DND-41 (cell line): ENCODE results near the gene RNF32.
"Not testable (repeated sequence)": the region's sequence is repeated elsewhere in the genome, so short reads cannot be mapped to it uniquely, and the experiment has no call there.

Experiments
- ATAC-seq: fragments of 200-7000 bp; cut with Tn5 transposase; 3 replicates; pipeline ENCODE4 v1.9.1; 2021; ENCODE audit warnings: low read depth; ENCODE audit not compliant: insufficient read depth
- DNase-seq: peaks from one replicate; pipeline ENCODE4 v3.0.0-alpha.2; 2020
- H2AFZ ChIP-seq: 2 replicates; pipeline ENCODE4 v1.6.0; 2012; ENCODE audit warnings: low read depth, low read length
- H3K27ac ChIP-seq: 2 replicates; pipeline ENCODE4 v1.5.1; 2012; ENCODE audit warnings: low read length, inconsistent platforms
- H3K27me3 ChIP-seq: fragments of 200-600 bp; sonication (generic); 2 replicates; pipeline ENCODE4 v1.6.0; 2012; ENCODE audit warnings: low read length, mild to moderate bottlenecking, inconsistent platforms; ENCODE audit not compliant: insufficient read depth, poor library complexity
- H3K36me3 ChIP-seq: 2 replicates; pipeline ENCODE4 v1.5.1; 2012; ENCODE audit warnings: low read length, inconsistent platforms; ENCODE audit not compliant: insufficient read depth
- H3K4me1 ChIP-seq: 2 replicates; pipeline ENCODE4 v1.5.1; 2012; ENCODE audit warnings: mild to moderate bottlenecking, low read length; ENCODE audit not compliant: insufficient read depth
- H3K4me2 ChIP-seq: 2 replicates; pipeline ENCODE4 v1.6.0; 2012; ENCODE audit warnings: mild to moderate bottlenecking, moderate library complexity, low read length, inconsistent platforms; ENCODE audit not compliant: insufficient read depth
- H3K4me3 ChIP-seq, 2 experiments: fragments of 200-600 bp in 1 of 2; shearing (Covaris generic) in 1 of 2; 2 replicates each; pipeline ENCODE4 v1.5.1; 2012 to 2016; ENCODE audit warnings: inconsistent platforms in 2 of 2, low read length in 2 of 2, mild to moderate bottlenecking in 2 of 2, low read depth in 1 of 2, moderate library complexity in 1 of 2
- H3K79me2 ChIP-seq: 2 replicates; pipeline ENCODE4 v1.6.0; 2012; ENCODE audit warnings: low read length, inconsistent platforms; ENCODE audit not compliant: insufficient read depth
- H3K9ac ChIP-seq: 2 replicates; pipeline ENCODE4 v1.6.0; 2012; ENCODE audit warnings: low read depth, mild to moderate bottlenecking, inconsistent platforms, low read length, moderate library complexity
- H3K9me3 ChIP-seq: 2 replicates; pipeline ENCODE4 v1.5.1; 2012; ENCODE audit warnings: low read length, moderate library complexity, mild to moderate bottlenecking, inconsistent platforms; ENCODE audit not compliant: insufficient read depth, severe bottlenecking
- H4K20me1 ChIP-seq: 2 replicates; pipeline ENCODE4 v1.6.0; 2012; ENCODE audit warnings: low read length; ENCODE audit not compliant: insufficient read depth
- CTCF ChIP-seq: IDR thresholded peaks from 2 replicates; pipeline ENCODE4 v1.5.1; 2012; ENCODE audit warnings: borderline replicate concordance, low read length, moderate library complexity, mild to moderate bottlenecking; ENCODE audit not compliant: poor library complexity, severe bottlenecking; ENCODE audit errors: extremely low read depth
- EZH2 ChIP-seq: IDR thresholded peaks from 3 replicates; pipeline ENCODE4 v1.6.1; 2012; ENCODE audit warnings: borderline replicate concordance, low read depth, mild to moderate bottlenecking, moderate library complexity, low read length, inconsistent platforms; ENCODE audit not compliant: severe bottlenecking

Gene RNF32

GRCh38 chr7:156634117-156634516 is 6.5 kb upstream of the RNF32 start:
- ATAC-seq, result no peak
- no peaks in the 10 kb centered on the region for H3K79me2 ChIP-seq
- no peak for TF ChIP-seq CTCF
- no peak for TF ChIP-seq EZH2

GRCh38 chr7:156635529-156636385 is 4.8 kb upstream of the RNF32 start:
- DNase-seq (no peak), ATAC-seq (no peak)
- Histone ChIP-seq H3K27ac (no peak overlapping the region), H4K20me1 (no peaks in the 10 kb centered on the region), H3K79me2 (no peaks in the 10 kb centered on the region), H3K27me3 (peaks cover 5% of the 10 kb centered on the region), H3K4me1 (no peaks in the 10 kb centered on the region), H3K9ac (no peak overlapping the region), H2AFZ (no peak overlapping the region), H3K4me3 (no peak overlapping the region), H3K4me2 (no peak overlapping the region), H3K9me3 (peaks cover 9% of the 10 kb centered on the region), H3K36me3 (no peaks in the 10 kb centered on the region)
- TF ChIP-seq EZH2 (no peak), CTCF (no peak)

More at GRCh38 chr7:156634117-156634516, 6.5 kb upstream of the RNF32 start:
- H3K4me3 ChIP-seq, result no peak overlapping the region
- H4K20me1 ChIP-seq, result no peaks in the 10 kb centered on the region
- no peak overlapping the region for H2AFZ ChIP-seq
- H3K36me3 ChIP-seq, result no peaks in the 10 kb centered on the region
- H3K4me1 ChIP-seq, result no peaks in the 10 kb centered on the region
- H3K9me3 ChIP-seq, result peaks cover 6% of the 10 kb centered on the region
- H3K9ac ChIP-seq, result no peak overlapping the region
- no peak for DNase-seq
- no peak overlapping the region for H3K4me2 ChIP-seq
- peaks cover 5% of the 10 kb centered on the region for H3K27me3 ChIP-seq
- H3K27ac ChIP-seq, result no peak overlapping the region

GRCh38 chr7:156637093-156637492 is 3.5 kb upstream of the RNF32 start:
- not testable (repeated sequence) for H3K9me3 ChIP-seq, H3K9ac ChIP-seq, H2AFZ ChIP-seq, H3K4me2 ChIP-seq, H3K4me1 ChIP-seq, H3K4me3 ChIP-seq, H3K79me2 ChIP-seq, H3K27ac ChIP-seq, H4K20me1 ChIP-seq, DNase-seq, H3K27me3 ChIP-seq, H3K36me3 ChIP-seq, ATAC-seq

- Histone ChIP-seq H3K27ac (no peak overlapping the region), H3K27me3 (no peaks in the 10 kb centered on the region), H3K9me3 (peaks cover 9% of the 10 kb centered on the region), H3K4me1 (no peaks in the 10 kb centered on the region), H4K20me1 (no peaks in the 10 kb centered on the region), H2AFZ (no peak overlapping the region), H3K79me2 (no peaks in the 10 kb centered on the region), H3K36me3 (no peaks in the 10 kb centered on the region), H3K4me2 (no peak overlapping the region), H3K9ac (no peak overlapping the region), H3K4me3 (no peak overlapping the region)
- DNase-seq, result no peak
- TF ChIP-seq CTCF (no peak), EZH2 (no peak)
- no peak for ATAC-seq
Measured at GRCh38 chr7:156638443-156639077, 2.0 kb upstream of the RNF32 start.
